Small intestine (tissue), 7 donors: Measurements from ENCODE around the gene PTP4A2. TPM values are rescaled to one million over a fixed set of nuclear protein-coding genes. Genes with fewer than 3 reads are reported as not detected.
"Not testable (repeated sequence)": the region's sequence is repeated elsewhere in the genome, so short reads cannot be mapped to it uniquely, and the experiment has no call there.

Experiments
- DNase-seq, 2 donors: peaks; one replicate each; pipeline versions ENCODE4 v3.0.0 to v3.0.0-alpha.2; 2013
- FAIRE-seq: peaks from 2 replicates; lab custom pipeline; 2012; peaks lifted over from hg19 to GRCh38; lab: Jason Lieb, UNC
- H3K27ac ChIP-seq, 3 donors: one replicate each; pipeline ENCODE4 v1.5.1; 2013; ENCODE audit warnings: low read length in 2 of 3, mild to moderate bottlenecking in 2 of 3, control low read depth in 1 of 3, inconsistent platforms in 1 of 3, low read depth in 1 of 3, moderate library complexity in 1 of 3
- H3K27me3 ChIP-seq, 3 donors: one replicate each; pipeline ENCODE4 v1.6.1; 2013; ENCODE audit warnings: low read length in 3 of 3, inconsistent platforms in 1 of 3; ENCODE audit not compliant: control insufficient read depth in 3 of 3, insufficient read depth in 3 of 3
- H3K36me3 ChIP-seq, 3 donors: one replicate each; pipeline ENCODE4 v1.6.1; 2013; ENCODE audit warnings: low read length in 3 of 3, inconsistent platforms in 1 of 3, low read depth in 1 of 3, mild to moderate bottlenecking in 1 of 3, moderate library complexity in 1 of 3; ENCODE audit not compliant: control insufficient read depth in 3 of 3, insufficient read depth in 2 of 3
- H3K4me1 ChIP-seq, 3 donors: one replicate each; pipeline ENCODE4 v1.6.1; 2013; ENCODE audit warnings: low read length in 2 of 3, inconsistent platforms in 1 of 3, low read depth in 1 of 3, mild to moderate bottlenecking in 1 of 3, moderate library complexity in 1 of 3; ENCODE audit not compliant: control insufficient read depth in 3 of 3, insufficient read depth in 2 of 3
- H3K4me3 ChIP-seq, 3 donors: one replicate each; pipeline ENCODE4 v1.5.1; 2013; ENCODE audit warnings: low read length in 3 of 3, control low read depth in 1 of 3, inconsistent platforms in 1 of 3, low read depth in 1 of 3, mild to moderate bottlenecking in 1 of 3, moderate library complexity in 1 of 3
- H3K9me3 ChIP-seq, 2 donors: one replicate each; pipeline ENCODE4 v1.6.1; 2013; ENCODE audit warnings: low read depth in 1 of 2, low read length in 1 of 2; ENCODE audit not compliant: control insufficient read depth in 2 of 2, insufficient read depth in 1 of 2
- WGBS, 3 donors: extraction: QIAGEN DNeasy Blood & Tissue Kit; methylation state at CpG; one replicate each; pipeline ENCODE4 v1.1.7; 2013; 5-methylcytosine and 5-hydroxymethylcytosine counted together
- polyA plus RNA-seq, 4 donors: library from polyadenylated mRNA; stranded (reverse) in 3 of 4; unstranded in 1 of 4; fragments of 200-250 nt in 3 of 4; fragments of 120-200 nt in 1 of 4; gene quantifications; one replicate each; pipeline versions ENCODE4 v1.2.1 to v1.2.3, GENCODE V29; 2013
- donor health status: healthy with polysubstance abuse.
- donor health status: control.
- donor health status: control.
- donor health status: Bipolar disorder and iron deficiency.
- donor health status: healthy.

Gene PTP4A2
- polyA plus RNA-seq, 4 donors: 115 to 213 (median 124) TPM

DNA sequence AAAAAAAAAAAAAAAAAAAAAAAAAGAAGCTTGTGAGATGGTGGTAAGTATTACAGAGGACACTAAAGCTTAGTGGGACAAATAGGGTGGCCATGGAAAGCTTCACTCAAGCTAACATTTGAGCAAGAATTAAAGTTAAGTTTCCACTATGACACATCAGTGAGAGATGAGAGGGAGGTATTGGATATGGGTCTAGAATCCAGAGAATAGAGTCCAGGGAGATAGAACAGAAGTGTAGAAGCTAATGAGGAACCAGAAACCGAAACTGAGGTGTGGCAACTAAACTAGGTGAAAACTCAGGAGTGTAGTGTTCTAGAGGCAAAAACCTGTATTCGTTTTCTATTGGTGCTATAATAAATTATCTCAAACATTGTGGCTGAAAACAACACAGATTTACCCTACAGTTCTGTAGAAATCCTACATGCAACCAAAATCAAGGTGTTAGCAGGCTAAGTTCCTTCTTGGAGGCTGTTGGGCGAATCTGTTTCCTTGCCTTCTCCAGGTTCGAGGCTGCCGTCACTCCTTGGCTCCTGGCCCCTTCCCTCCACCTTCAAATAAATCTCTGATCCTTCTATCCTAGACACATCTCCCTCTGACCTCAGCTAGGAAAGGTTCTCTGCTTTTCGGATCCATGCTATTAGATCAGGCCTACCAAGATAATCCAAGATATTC lies 36.2 kb downstream of the PTP4A2 start:
- Histone ChIP-seq H3K4me3 (no peak overlapping the region), H3K36me3 (peaks cover 6 to 9% (median 8%) of the 10 kb centered on the region in 3 donors), H3K9me3 (no peaks in the 10 kb centered on the region), H3K27ac (peak overlapping the region in 1 of 3 donors; percentile 4), H3K27me3 (no peaks in the 10 kb centered on the region), H3K4me1 (no peaks in the 10 kb centered on the region)
- DNase-seq (no peak), FAIRE-seq (no peak)
- 91 to 92% (median 92%) methylated on average over 6 of the region's 6 CpGs for WGBS, 3 donors

DNA sequence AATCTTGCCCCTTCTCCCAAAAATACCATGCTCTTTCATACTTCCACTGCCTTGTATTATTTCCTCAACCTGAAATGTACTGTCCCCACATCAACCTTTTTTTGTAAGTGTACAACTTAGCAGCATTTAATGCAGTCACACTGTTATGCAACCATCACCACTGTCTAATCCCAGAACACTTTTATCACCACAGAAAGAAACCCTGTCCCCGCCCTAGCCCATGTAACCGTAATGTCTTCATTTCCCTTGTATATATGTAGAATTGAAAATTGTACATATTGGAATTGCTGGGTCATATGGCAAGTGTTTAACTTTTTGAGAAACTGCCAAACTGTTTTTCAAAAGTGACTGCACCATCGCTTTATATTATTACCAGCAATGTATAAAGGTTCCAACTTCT lies 37.4 kb downstream of the PTP4A2 start:
- Histone ChIP-seq H3K4me3 (no peak overlapping the region), H3K9me3 (no peaks in the 10 kb centered on the region), H3K27ac (no peak overlapping the region), H3K36me3 (peaks cover 0 to 3% (median 3%) of the 10 kb centered on the region in 3 donors), H3K27me3 (no peaks in the 10 kb centered on the region), H3K4me1 (no peaks in the 10 kb centered on the region)
- DNase-seq (no peak), FAIRE-seq (no peak)
- WGBS, 3 donors: 91 to 94% (median 92%) methylated on average over 3 of the region's 3 CpGs

DNA sequence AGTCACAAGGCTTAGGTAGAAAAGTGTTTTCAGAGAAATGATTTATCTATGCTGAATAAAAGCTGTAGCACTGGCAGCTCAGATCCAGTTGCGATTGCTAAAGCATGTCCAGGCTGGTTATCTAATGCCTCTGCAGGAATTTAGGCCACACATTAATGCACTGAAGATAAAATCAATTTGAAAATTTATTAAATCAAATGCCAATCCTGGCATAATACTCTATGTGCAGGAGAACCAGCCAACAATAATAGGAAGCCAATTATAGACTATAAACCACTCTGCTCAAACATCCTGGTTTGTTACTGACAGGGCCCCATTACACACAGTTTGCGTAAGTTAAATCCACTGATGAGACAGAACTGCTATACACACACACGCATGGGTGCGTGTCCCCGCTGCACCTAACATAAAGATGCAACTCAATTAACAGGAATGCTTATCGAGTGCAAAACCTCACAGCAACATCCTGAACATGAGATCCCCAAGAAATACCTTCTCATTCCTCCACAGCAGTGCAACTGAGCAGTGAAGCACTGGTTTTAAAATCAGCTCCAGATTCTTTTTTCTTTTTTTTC lies 40.6 kb downstream of the PTP4A2 start:
- WGBS, 3 donors: 83 to 92% (median 89%) methylated on average over 6 of the region's 6 CpGs
- FAIRE-seq (no peak), DNase-seq (no peak)
- H3K4me1 ChIP-seq: no peaks in the 10 kb centered on the region
- H3K36me3 ChIP-seq: no peaks in the 10 kb centered on the region
- H3K4me3 ChIP-seq: no peak overlapping the region
- H3K9me3 ChIP-seq: no peaks in the 10 kb centered on the region
- H3K27me3 ChIP-seq: no peaks in the 10 kb centered on the region
- H3K27ac ChIP-seq: no peak overlapping the region

DNA sequence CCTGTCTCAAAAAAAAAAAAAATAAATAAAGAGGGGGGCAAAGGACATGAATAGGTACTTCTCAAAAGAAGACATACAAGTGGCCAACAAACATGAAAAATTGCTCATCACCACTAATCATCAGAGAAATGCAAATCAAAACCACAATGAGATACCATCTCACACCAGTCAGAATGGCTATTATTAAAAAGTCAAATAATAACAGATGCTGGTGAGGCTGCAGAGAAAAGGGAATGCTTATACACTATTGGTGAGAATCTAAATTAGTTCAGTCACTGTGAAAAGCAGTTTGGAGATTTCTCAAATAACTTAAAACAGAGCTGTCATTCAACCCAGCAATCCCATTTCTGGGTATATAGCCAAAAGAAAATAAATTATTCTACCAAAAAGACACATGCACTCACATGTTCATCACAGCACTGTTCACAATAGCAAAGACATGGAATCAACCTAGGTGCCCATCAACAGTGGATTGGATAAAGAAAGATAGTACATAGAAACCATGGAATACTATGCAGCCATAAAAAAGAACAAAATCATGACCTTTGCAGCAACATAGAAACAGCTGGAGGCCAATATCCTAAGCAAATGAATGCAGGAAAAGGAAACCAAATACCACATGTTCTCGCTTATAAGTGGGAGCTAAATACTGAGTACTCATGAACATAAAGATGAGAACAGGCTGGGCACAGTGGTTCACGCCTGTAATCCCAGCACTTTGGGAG lies 42.5 kb downstream of the PTP4A2 start:
- not testable (repeated sequence) for H3K27ac ChIP-seq, FAIRE-seq, H3K36me3 ChIP-seq, H3K4me1 ChIP-seq, DNase-seq, H3K27me3 ChIP-seq, H3K4me3 ChIP-seq, H3K9me3 ChIP-seq
- 93 to 96% (median 95%) methylated on average over 2 of the region's 2 CpGs for WGBS, 3 donors

DNA sequence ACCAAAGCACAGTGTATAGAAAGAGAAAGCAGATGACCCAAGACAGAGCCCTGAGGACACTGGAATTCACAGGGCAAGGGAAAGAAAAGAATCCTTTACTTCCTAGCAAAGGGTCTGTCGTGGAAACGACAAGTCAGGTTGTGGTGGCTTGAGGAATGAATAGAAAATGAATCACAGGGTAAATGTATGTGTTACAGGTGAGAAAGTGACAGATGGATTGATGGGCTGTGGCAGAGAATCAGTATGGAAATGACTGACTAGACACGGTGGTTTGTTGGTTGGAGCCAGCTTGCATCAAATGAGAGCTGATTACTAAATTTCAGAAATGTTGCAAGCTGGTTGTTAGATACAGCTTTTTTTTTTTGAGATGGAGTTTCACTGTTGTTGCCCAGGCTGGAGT lies 46.9 kb downstream of the PTP4A2 start:
- Histone ChIP-seq H3K4me3 (no peak overlapping the region), H3K4me1 (peaks cover 0 to 9% (median 3%) of the 10 kb centered on the region in 3 donors), H3K36me3 (no peaks in the 10 kb centered on the region), H3K27ac (no peak overlapping the region), H3K27me3 (no peaks in the 10 kb centered on the region), H3K9me3 (no peaks in the 10 kb centered on the region)
- DNase-seq (no peak), FAIRE-seq (no peak)
- 63 to 87% (median 70%) methylated on average over 3 of the region's 3 CpGs for WGBS, 3 donors

DNA sequence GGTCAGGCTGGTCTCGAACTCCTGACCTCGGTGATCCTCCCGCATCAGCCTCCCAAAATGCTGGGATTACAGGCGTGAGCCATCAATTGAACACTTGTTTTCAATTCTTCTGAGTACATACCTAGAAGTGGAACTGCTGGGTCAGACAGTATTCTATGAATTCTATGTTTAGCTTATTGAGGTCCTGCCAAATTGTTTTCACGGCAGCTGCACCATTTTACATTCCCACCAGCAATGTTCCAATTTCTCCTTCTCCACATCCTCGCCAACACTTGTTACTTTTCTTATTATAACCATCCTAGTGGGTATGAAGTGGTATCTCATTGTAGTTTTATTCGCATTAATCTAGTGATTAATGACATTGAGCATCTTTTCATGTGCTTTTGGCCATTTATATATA lies 49.9 kb downstream of the PTP4A2 start:
- Histone ChIP-seq H3K4me3 (no peak overlapping the region), H3K27ac (no peak overlapping the region), H3K9me3 (no peaks in the 10 kb centered on the region), H3K4me1 (peaks cover 0 to 9% (median 3%) of the 10 kb centered on the region in 3 donors), H3K36me3 (no peaks in the 10 kb centered on the region), H3K27me3 (no peaks in the 10 kb centered on the region)
- FAIRE-seq (no peak), DNase-seq (no peak)
- 92 to 99% (median 98%) methylated on average over 7 of the region's 7 CpGs for WGBS, 3 donors

DNA sequence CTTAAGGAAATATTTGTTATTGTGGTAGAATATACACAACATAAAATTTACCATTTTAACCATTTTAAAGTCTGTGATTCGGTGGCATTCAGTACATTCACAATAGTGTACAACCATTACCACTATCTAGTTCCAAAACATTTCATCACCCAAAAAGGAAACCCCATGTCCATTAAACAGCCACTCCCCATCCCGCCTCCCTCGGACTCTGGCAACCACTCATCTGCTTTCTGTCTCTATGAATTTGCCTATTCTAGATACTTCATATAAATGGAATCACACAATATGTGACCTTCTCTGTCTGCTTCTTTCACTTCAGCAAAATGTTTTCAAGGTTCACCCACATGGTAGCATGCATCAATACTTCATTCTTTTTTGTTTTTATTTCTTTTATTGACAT lies 51.3 kb downstream of the PTP4A2 start:
- H3K27ac ChIP-seq: no peak overlapping the region
- WGBS, 3 donors: 65 to 85% (median 83%) methylated on average over 3 of the region's 3 CpGs
- H3K36me3 ChIP-seq: no peaks in the 10 kb centered on the region
- no peaks in the 10 kb centered on the region for H3K9me3 ChIP-seq
- no peaks in the 10 kb centered on the region for H3K27me3 ChIP-seq
- no peak for FAIRE-seq
- H3K4me3 ChIP-seq: no peak overlapping the region
- H3K4me1 ChIP-seq: peaks cover 0 to 12% (median 3%) of the 10 kb centered on the region in 3 donors
- no peak for DNase-seq

DNA sequence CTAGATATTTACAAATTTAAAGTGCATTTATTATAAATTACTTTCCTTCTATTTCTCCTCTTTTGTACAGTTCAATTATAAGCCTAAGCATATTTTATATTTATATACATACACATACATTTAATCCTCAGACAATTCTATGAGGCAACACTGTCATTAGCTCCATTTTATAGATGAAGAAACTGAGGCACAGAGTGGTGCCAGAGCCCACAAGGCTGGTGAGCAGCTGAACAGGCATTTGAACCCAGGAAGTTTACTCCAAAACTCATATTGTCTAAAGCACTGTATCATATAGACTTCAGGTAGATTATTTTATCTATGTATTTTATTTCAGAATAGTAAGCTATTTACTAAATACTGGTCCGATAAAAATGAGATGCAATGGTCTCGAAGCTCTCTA lies 52.3 kb downstream of the PTP4A2 start:
- FAIRE-seq: no peak
- WGBS, 3 donors: 90 to 96% (median 95%) methylated on average over 2 of the region's 2 CpGs

More for the DNA sequence above, 52.3 kb downstream of the PTP4A2 start:
- no peaks in the 10 kb centered on the region for H3K36me3 ChIP-seq
- peaks cover 3 to 22% (median 3%) of the 10 kb centered on the region in 3 donors for H3K4me1 ChIP-seq
- H3K9me3 ChIP-seq: no peaks in the 10 kb centered on the region
- H3K27ac ChIP-seq: no peak overlapping the region
- no peaks in the 10 kb centered on the region for H3K27me3 ChIP-seq
- no peak overlapping the region for H3K4me3 ChIP-seq
- DNase-seq: no peak
